CD4-positive, alpha-beta memory T cell (primary cell): ENCODE data around the gene DDX3X. TPM values are rescaled to one million over a fixed set of nuclear protein-coding genes. Genes with fewer than 3 reads are reported as not detected.
A peak's percentile ranks its signal among the peaks of the same experiment; 100 is the strongest.
"Not testable (repeated sequence)": the region's sequence is repeated elsewhere in the genome, so short reads cannot be mapped to it uniquely, and the experiment has no call there.

Experiments
- CTCF ChIA-PET: fragments of 350-600 bp; sonication (Branson Sonifier 250); formaldehyde crosslinking; loops from one replicate; lab custom pipeline; 2021; ENCODE audit warnings: inconsistent platforms; ENCODE audit not compliant: partially characterized antibody; lab: Charles Lee
- POLR2A ChIA-PET: fragments of 350-600 bp; sonication (Branson Sonifier 250); formaldehyde crosslinking; loops from one replicate; lab custom pipeline; 2021; ENCODE audit not compliant: partially characterized antibody; lab: Charles Lee
- DNase-seq, 5 donors: peaks; one replicate each; pipeline versions ENCODE4 v3.0.0 to v3.0.0-alpha.2; 2020 to 2022; ENCODE audit warnings: mixed read lengths in 1 of 5
- H3K27ac ChIP-seq: one replicate; pipeline ENCODE4 v1.7.0; 2013; ENCODE audit warnings: low read depth, low read length
- H3K27me3 ChIP-seq: 2 replicates; pipeline ENCODE4 v1.7.0; 2013; ENCODE audit warnings: mild to moderate bottlenecking, low read length, moderate library complexity; ENCODE audit not compliant: insufficient read depth
- H3K36me3 ChIP-seq: 2 replicates; pipeline ENCODE4 v1.7.0; 2013; ENCODE audit warnings: mild to moderate bottlenecking, low read length, moderate library complexity; ENCODE audit not compliant: insufficient read depth
- H3K4me1 ChIP-seq: 2 replicates; pipeline ENCODE4 v1.7.0; 2013; ENCODE audit warnings: mild to moderate bottlenecking, low read length, moderate library complexity; ENCODE audit not compliant: insufficient read depth
- H3K4me3 ChIP-seq, 2 donors: one replicate each; pipeline ENCODE4 v1.7.0; 2013; ENCODE audit warnings: low read length in 2 of 2, mild to moderate bottlenecking in 1 of 2
- H3K9me3 ChIP-seq, 2 donors: one replicate each; pipeline ENCODE4 v1.7.0; 2013; ENCODE audit warnings: low read length in 2 of 2, control low read depth in 1 of 2; ENCODE audit not compliant: control insufficient read depth in 1 of 2
- H3K27ac Mint-ChIP-seq, 7 donors: one replicate each; pipeline ENCODE4 v1.8.0; 2020 to 2021; ENCODE audit warnings: mixed read lengths in 7 of 7, mild to moderate bottlenecking in 6 of 7, inconsistent platforms in 3 of 7, moderate library complexity in 3 of 7
- H3K27me3 Mint-ChIP-seq, 2 donors: one replicate each; pipeline ENCODE4 v1.8.0; 2020 to 2021; ENCODE audit warnings: mixed read lengths in 2 of 2
- H3K36me3 Mint-ChIP-seq, 2 donors: one replicate each; pipeline ENCODE4 v1.8.0; 2020 to 2021; ENCODE audit warnings: mixed read lengths in 2 of 2, inconsistent platforms in 1 of 2, mild to moderate bottlenecking in 1 of 2
- H3K4me1 Mint-ChIP-seq, 4 donors: one replicate each; pipeline ENCODE4 v1.8.0; 2020 to 2021; ENCODE audit warnings: mixed read lengths in 4 of 4, mild to moderate bottlenecking in 1 of 4
- H3K4me3 Mint-ChIP-seq, 8 donors: one replicate each; pipeline ENCODE4 v1.8.0; 2020 to 2021; ENCODE audit warnings: mixed read lengths in 8 of 8, mild to moderate bottlenecking in 7 of 8, moderate library complexity in 6 of 8, inconsistent platforms in 3 of 8
- H3K9me3 Mint-ChIP-seq, 8 donors: one replicate each; pipeline ENCODE4 v1.8.0; 2020 to 2021; ENCODE audit warnings: mixed read lengths in 8 of 8, mild to moderate bottlenecking in 5 of 8, inconsistent platforms in 3 of 8, moderate library complexity in 1 of 8
- intact Hi-C: fragments of 100-400 bp; cut with micrococcal nuclease; formaldehyde crosslinking; loops from one replicate; pipeline ENCODE4 v1.15.1; 2023
- polyA plus RNA-seq, 2 donors: library from polyadenylated mRNA; unstranded; fragments of 300-500 nt; fragmentation: Illumina TruSeq; gene quantifications; one replicate each; pipeline ENCODE4 v1.2.3, GENCODE V29; 2021
- total RNA-seq, 2 experiments: library from RNA; stranded (reverse); gene quantifications; one replicate each; pipeline ENCODE4 v1.2.3, GENCODE V29; 2021

Gene DDX3X
- total and polyA plus RNA-seq, 4 experiments from 2014 or later = 256 to 320 (median 287) TPM

GRCh38 chrX:41382714-41383645 is 49.0 kb downstream of the DDX3X start:
- POLR2A ChIA-PET = interaction anchor here (0.8 to 3.2 kb wide), 13 partner anchors 10 to 106 kb away, joined by 4 to 33 read pairs (median 19); partner anchors contain the start of gene DDX3X
- Mint-ChIP-seq H3K27me3 (no peaks in the 10 kb centered on the region), H3K9me3 (peaks cover 0 to 3% (median 0%) of the 10 kb centered on the region in 8 donors), H3K4me1 (peaks cover 12 to 21% (median 15%) of the 10 kb centered on the region in 4 donors), H3K27ac (peak overlapping the region; percentile 58 to 97 (median 94)), H3K36me3 (peaks cover 0 to 2% of the 10 kb centered on the region in 2 donors), H3K4me3 (peak overlapping the region; percentile 68 to 92 (median 80))
- H3K36me3 ChIP-seq = no peaks in the 10 kb centered on the region
- H3K9me3 ChIP-seq = no peaks in the 10 kb centered on the region
- DNase-seq = peak; percentile 35 to 74 (median 62)
- intact Hi-C loops = loop anchor here (1.0 to 5.0 kb wide), 3 partner anchors 49 to 736 kb away; partner anchors contain the start of genes CXorf38 and DDX3X
- H3K4me1 ChIP-seq = peaks cover 21% of the 10 kb centered on the region
- H3K27ac ChIP-seq = no peak overlapping the region
- no peaks in the 10 kb centered on the region for H3K27me3 ChIP-seq
- peak overlapping the region in 1 of 2 donors; percentile 9 for H3K4me3 ChIP-seq
- CTCF ChIA-PET = interaction anchor here (0.6 to 1.4 kb wide), 6 partner anchors 10 to 116 kb away, joined by 3 to 4 read pairs (median 3); no protein-coding TSS in a partner anchor

GRCh38 chrX:41384051-41384705 is 50.2 kb downstream of the DDX3X start:
- Histone ChIP-seq H3K36me3 (no peaks in the 10 kb centered on the region), H3K4me1 (peaks cover 21% of the 10 kb centered on the region), H3K27ac (no peak overlapping the region), H3K27me3 (no peaks in the 10 kb centered on the region), H3K9me3 (no peaks in the 10 kb centered on the region), H3K4me3 (no peak overlapping the region)
- Mint-ChIP-seq H3K4me1 (peaks cover 12 to 21% (median 15%) of the 10 kb centered on the region in 4 donors), H3K27me3 (no peaks in the 10 kb centered on the region), H3K27ac (peak overlapping the region; percentile 58 to 97 (median 94)), H3K36me3 (peaks cover 0 to 2% of the 10 kb centered on the region in 2 donors), H3K9me3 (peaks cover 0 to 3% (median 0%) of the 10 kb centered on the region in 8 donors), H3K4me3 (peak overlapping the region; percentile 53 to 92 (median 80))
- CTCF ChIA-PET = interaction anchor here (0.6 to 0.8 kb wide), 2 partner anchors 43 to 1528 kb away, joined by 3 read pairs; no protein-coding TSS in a partner anchor
- intact Hi-C loops = loop anchor here (5.0 kb wide), 1 partner anchor 737 kb away; the partner anchor contains the start of gene CXorf38
- peak; percentile 33 to 79 (median 53) for DNase-seq
- POLR2A ChIA-PET = interaction anchor here (1.0 to 3.2 kb wide), 12 partner anchors 9 to 58 kb away, joined by 3 to 33 read pairs (median 19); partner anchors contain the start of gene DDX3X

- Mint-ChIP-seq H3K9me3 (peaks cover 0 to 3% (median 0%) of the 10 kb centered on the region in 8 donors), H3K27ac (no peak overlapping the region), H3K4me1 (peaks cover 12 to 21% (median 17%) of the 10 kb centered on the region in 4 donors), H3K4me3 (no peak overlapping the region), H3K27me3 (no peaks in the 10 kb centered on the region), H3K36me3 (peaks cover 0 to 2% of the 10 kb centered on the region in 2 donors)
- POLR2A ChIA-PET = interaction anchor here (1.1 kb wide), 1 partner anchor 53 kb away, joined by 3 read pairs; no protein-coding TSS in a partner anchor
- intact Hi-C loops = no loop called here
- DNase-seq = no peak
- Histone ChIP-seq H3K27me3 (no peaks in the 10 kb centered on the region), H3K27ac (no peak overlapping the region), H3K4me3 (no peak overlapping the region), H3K36me3 (no peaks in the 10 kb centered on the region), H3K4me1 (peaks cover 21% of the 10 kb centered on the region), H3K9me3 (no peaks in the 10 kb centered on the region)
- CTCF ChIA-PET = no interaction called here
Observed at GRCh38 chrX:41386222-41386990, 52.4 kb downstream of the DDX3X start.

GRCh38 chrX:41388543-41388942 is 54.6 kb downstream of the DDX3X start:
- intact Hi-C loops = no loop called here
- no peak overlapping the region for H3K4me3 Mint-ChIP-seq
- peaks cover 8% of the 10 kb centered on the region for H3K4me1 ChIP-seq
- peaks cover 5 to 10% (median 9%) of the 10 kb centered on the region in 4 donors for H3K4me1 Mint-ChIP-seq
- no peak overlapping the region for H3K27ac ChIP-seq
- H3K36me3 ChIP-seq = no peaks in the 10 kb centered on the region
- H3K27ac Mint-ChIP-seq = no peak overlapping the region
- H3K27me3 Mint-ChIP-seq = no peaks in the 10 kb centered on the region
- no peak overlapping the region for H3K4me3 ChIP-seq
- H3K36me3 Mint-ChIP-seq = no peaks in the 10 kb centered on the region
- POLR2A ChIA-PET = no interaction called here
- peaks cover 0 to 1% (median 0%) of the 10 kb centered on the region in 8 donors for H3K9me3 Mint-ChIP-seq
- H3K27me3 ChIP-seq = no peaks in the 10 kb centered on the region
- CTCF ChIA-PET = no interaction called here
- no peak for DNase-seq
- no peaks in the 10 kb centered on the region for H3K9me3 ChIP-seq

- POLR2A ChIA-PET = no interaction called here
- H3K27ac Mint-ChIP-seq = peak overlapping the region in 1 of 7 donors; percentile 48
Observed at GRCh38 chrX:41389311-41389888, 55.4 kb downstream of the DDX3X start.

GRCh38 chrX:41390576-41390975 is 56.6 kb downstream of the DDX3X start:
- H3K4me3 Mint-ChIP-seq, H3K36me3 Mint-ChIP-seq, H3K27me3 ChIP-seq, H3K4me3 ChIP-seq, CTCF ChIA-PET, DNase-seq, H3K27me3 Mint-ChIP-seq, H3K27ac ChIP-seq, intact Hi-C loops, H3K9me3 Mint-ChIP-seq, H3K36me3 ChIP-seq, H3K9me3 ChIP-seq, H3K4me1 Mint-ChIP-seq, H3K4me1 ChIP-seq, POLR2A ChIA-PET: not testable (repeated sequence)
- peak overlapping the region in 1 of 7 donors; percentile 48 for H3K27ac Mint-ChIP-seq

More at GRCh38 chrX:41389311-41389888, 55.4 kb downstream of the DDX3X start:
- no peaks in the 10 kb centered on the region for H3K36me3 Mint-ChIP-seq
- peaks cover under 1 to 5% (median 2%) of the 10 kb centered on the region in 4 donors for H3K4me1 Mint-ChIP-seq
- H3K27me3 ChIP-seq = no peaks in the 10 kb centered on the region
- H3K27me3 Mint-ChIP-seq = no peaks in the 10 kb centered on the region
- peaks cover 0 to 1% (median 0%) of the 10 kb centered on the region in 8 donors for H3K9me3 Mint-ChIP-seq
- intact Hi-C loops = no loop called here
- H3K36me3 ChIP-seq = no peaks in the 10 kb centered on the region
- H3K9me3 ChIP-seq = no peaks in the 10 kb centered on the region
- DNase-seq = no peak
- H3K4me3 Mint-ChIP-seq = no peak overlapping the region
- no peak overlapping the region for H3K4me3 ChIP-seq
- peaks cover 2% of the 10 kb centered on the region for H3K4me1 ChIP-seq
- no peak overlapping the region for H3K27ac ChIP-seq
- CTCF ChIA-PET = no interaction called here
